ENCODE results near the gene AFG3L2.

AFG3L2 gene

DNA sequence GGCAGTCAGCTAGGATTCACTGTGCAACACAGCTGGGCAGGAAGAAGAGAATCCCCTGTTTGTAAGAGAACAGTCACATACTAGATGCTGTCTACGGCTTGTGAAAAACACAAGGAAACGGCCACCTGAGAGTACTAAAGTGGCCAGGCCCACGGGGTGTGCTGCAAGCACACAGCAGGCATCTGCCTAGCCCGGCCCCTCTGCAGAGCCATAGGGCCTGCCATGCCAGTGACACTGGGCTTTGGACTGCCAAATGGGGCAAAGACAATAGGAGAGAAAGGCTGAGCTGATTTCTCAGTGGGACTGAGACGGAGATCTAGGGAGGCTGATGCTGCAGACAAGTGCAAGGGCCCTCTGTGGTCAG, 58.7 kb downstream of the AFG3L2 start:
- Histone ChIP-seq H3F3A (ENCODE audit: insufficient read depth, low read length) (no peaks in the 10 kb centered on the region), H3K36me3 (ENCODE audit: insufficient read depth, low read length) (no peaks in the 10 kb centered on the region), H3K79me2 (ENCODE audit: insufficient read depth, low read length) (no peaks in the 10 kb centered on the region), H3K27me3 (ENCODE audit: insufficient read depth, low read length) (peaks cover 7% of the 10 kb centered on the region; the same call in 1 of the 2 replicates), H4K20me1 (ENCODE audit: insufficient read depth, low read length) (no peaks in the 10 kb centered on the region), H3K9me3 (ENCODE audit: low read length) (no peaks in the 10 kb centered on the region), H3K4me2 (ENCODE audit: low read length) (no peak overlapping the region), H3K4me1 (ENCODE audit: insufficient read depth, low read length, severe bottlenecking) (no peaks in the 10 kb centered on the region), H3K9ac (ENCODE audit: low read length) (no peak overlapping the region), H3K9me2 (ENCODE audit: low read depth, low read length) (no peaks in the 10 kb centered on the region), H3K27ac (ENCODE audit: low read depth, low read length, poor library complexity, severe bottlenecking) (no peak overlapping the region), H2AFZ (ENCODE audit: low read length) (no peak overlapping the region), H3K4me3 (ENCODE audit: low read depth, low read length, poor library complexity, severe bottlenecking) (no peak overlapping the region)
- TF ChIP-seq CTCF (IDR thresholded peaks at IDR 0.05; ENCODE audit: low read length) (no peak), EZH2 (IDR thresholded peaks at IDR 0.05; ENCODE audit: borderline replicate concordance, low read length) (no peak)

DNA sequence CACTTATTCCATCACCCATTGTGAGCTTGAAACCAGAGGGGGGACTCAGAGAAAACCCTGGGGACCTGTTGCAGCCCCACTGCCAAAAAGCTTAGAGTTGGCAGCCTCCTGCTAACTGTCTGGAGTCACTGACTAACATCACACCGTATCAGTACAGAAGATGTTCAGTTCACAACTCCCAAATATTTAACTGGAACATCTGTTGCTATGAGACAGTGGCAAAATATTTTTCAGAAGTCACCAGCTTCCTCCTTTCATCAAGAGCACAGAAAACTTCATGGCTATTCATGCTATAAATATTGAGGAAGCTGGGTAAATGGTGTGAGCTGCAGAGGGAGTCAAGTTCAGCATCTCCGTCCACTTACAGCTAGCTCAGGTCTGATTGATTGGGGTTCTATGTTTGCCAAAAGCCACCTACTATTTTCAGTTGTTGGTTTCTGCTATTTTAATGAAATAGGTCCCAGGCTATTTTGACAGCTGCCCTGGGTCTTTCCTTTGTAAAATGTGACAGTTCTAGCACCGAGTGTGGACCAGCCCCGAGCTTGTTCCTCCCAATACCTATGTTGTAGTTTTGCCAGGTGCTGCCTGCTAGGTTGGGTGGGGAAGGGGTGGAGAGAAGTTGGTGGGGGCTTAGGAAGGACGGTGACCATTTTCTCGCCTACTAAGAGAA, 59.2 kb downstream of the AFG3L2 start:
- Histone ChIP-seq H3K4me3 (ENCODE audit: low read depth, low read length, poor library complexity, severe bottlenecking) (no peak overlapping the region), H3K9me3 (ENCODE audit: low read length) (no peaks in the 10 kb centered on the region)

GRCh38 chr18:12315911-12316310, 61.1 kb downstream of the AFG3L2 start:
- Histone ChIP-seq H3K79me2 (ENCODE audit: insufficient read depth, low read length) (no peaks in the 10 kb centered on the region), H3K4me2 (ENCODE audit: low read length) (no peak overlapping the region), H3K27ac (ENCODE audit: low read depth, low read length, poor library complexity, severe bottlenecking) (no peak overlapping the region)

More for the DNA sequence above, 59.2 kb downstream of the AFG3L2 start:
- Histone ChIP-seq H3K9ac (ENCODE audit: low read length) (no peak overlapping the region), H3K27ac (ENCODE audit: low read depth, low read length, poor library complexity, severe bottlenecking) (no peak overlapping the region), H3K9me2 (ENCODE audit: low read depth, low read length) (no peaks in the 10 kb centered on the region), H4K20me1 (ENCODE audit: insufficient read depth, low read length) (no peaks in the 10 kb centered on the region), H3K36me3 (ENCODE audit: insufficient read depth, low read length) (no peaks in the 10 kb centered on the region), H3K4me1 (ENCODE audit: insufficient read depth, low read length, severe bottlenecking) (no peaks in the 10 kb centered on the region), H2AFZ (ENCODE audit: low read length) (no peak overlapping the region), H3F3A (ENCODE audit: insufficient read depth, low read length) (no peaks in the 10 kb centered on the region), H3K4me2 (ENCODE audit: low read length) (no peak overlapping the region), H3K79me2 (ENCODE audit: insufficient read depth, low read length) (no peaks in the 10 kb centered on the region), H3K27me3 (ENCODE audit: insufficient read depth, low read length) (peaks cover 10% of the 10 kb centered on the region; the same call in 1 of the 2 replicates)
- TF ChIP-seq EZH2 (IDR thresholded peaks at IDR 0.05; ENCODE audit: borderline replicate concordance, low read length) (no peak), CTCF (IDR thresholded peaks at IDR 0.05; ENCODE audit: low read length) (no peak)

More at GRCh38 chr18:12315911-12316310, 61.1 kb downstream of the AFG3L2 start:
- Histone ChIP-seq H3K9ac (ENCODE audit: low read length) (no peak overlapping the region), H4K20me1 (ENCODE audit: insufficient read depth, low read length) (no peaks in the 10 kb centered on the region), H2AFZ (ENCODE audit: low read length) (no peak overlapping the region), H3F3A (ENCODE audit: insufficient read depth, low read length) (no peaks in the 10 kb centered on the region), H3K9me2 (ENCODE audit: low read depth, low read length) (no peaks in the 10 kb centered on the region), H3K27me3 (ENCODE audit: insufficient read depth, low read length) (peaks cover 15% of the 10 kb centered on the region; the same call in 1 of the 2 replicates), H3K4me1 (ENCODE audit: insufficient read depth, low read length, severe bottlenecking) (no peaks in the 10 kb centered on the region), H3K36me3 (ENCODE audit: insufficient read depth, low read length) (no peaks in the 10 kb centered on the region; the same call in 1 of the 2 replicates), H3K9me3 (ENCODE audit: low read length) (peaks cover 11% of the 10 kb centered on the region), H3K4me3 (ENCODE audit: low read depth, low read length, poor library complexity, severe bottlenecking) (no peak overlapping the region)
- TF ChIP-seq EZH2 (IDR thresholded peaks at IDR 0.05; ENCODE audit: borderline replicate concordance, low read length), result no peak
- no peak for TF ChIP-seq CTCF (IDR thresholded peaks at IDR 0.05; ENCODE audit: low read length)

Measured in OCI-LY1 (cell line).